ENCODE results near the gene COBL. TPM values are rescaled to one million over a fixed set of nuclear protein-coding genes. Genes with fewer than 3 reads are reported as not detected.

The COBL gene
- total RNA-seq, 1 experiment from 2014 or later, result 0.39 TPM

- in situ Hi-C loops (cut with HindIII; ENCODE audit: low pct_unique_long_range_greater_than_20kb, low sequenced_read_pairs) (no loop called here), intact Hi-C loops (cut with micrococcal nuclease; ENCODE audit: unreplicated experiment) (loop anchor here (1.0 kb wide), 1 partner anchor 445 kb away; no protein-coding TSS in a partner anchor)
- TF ChIP-seq, protein P1, sequence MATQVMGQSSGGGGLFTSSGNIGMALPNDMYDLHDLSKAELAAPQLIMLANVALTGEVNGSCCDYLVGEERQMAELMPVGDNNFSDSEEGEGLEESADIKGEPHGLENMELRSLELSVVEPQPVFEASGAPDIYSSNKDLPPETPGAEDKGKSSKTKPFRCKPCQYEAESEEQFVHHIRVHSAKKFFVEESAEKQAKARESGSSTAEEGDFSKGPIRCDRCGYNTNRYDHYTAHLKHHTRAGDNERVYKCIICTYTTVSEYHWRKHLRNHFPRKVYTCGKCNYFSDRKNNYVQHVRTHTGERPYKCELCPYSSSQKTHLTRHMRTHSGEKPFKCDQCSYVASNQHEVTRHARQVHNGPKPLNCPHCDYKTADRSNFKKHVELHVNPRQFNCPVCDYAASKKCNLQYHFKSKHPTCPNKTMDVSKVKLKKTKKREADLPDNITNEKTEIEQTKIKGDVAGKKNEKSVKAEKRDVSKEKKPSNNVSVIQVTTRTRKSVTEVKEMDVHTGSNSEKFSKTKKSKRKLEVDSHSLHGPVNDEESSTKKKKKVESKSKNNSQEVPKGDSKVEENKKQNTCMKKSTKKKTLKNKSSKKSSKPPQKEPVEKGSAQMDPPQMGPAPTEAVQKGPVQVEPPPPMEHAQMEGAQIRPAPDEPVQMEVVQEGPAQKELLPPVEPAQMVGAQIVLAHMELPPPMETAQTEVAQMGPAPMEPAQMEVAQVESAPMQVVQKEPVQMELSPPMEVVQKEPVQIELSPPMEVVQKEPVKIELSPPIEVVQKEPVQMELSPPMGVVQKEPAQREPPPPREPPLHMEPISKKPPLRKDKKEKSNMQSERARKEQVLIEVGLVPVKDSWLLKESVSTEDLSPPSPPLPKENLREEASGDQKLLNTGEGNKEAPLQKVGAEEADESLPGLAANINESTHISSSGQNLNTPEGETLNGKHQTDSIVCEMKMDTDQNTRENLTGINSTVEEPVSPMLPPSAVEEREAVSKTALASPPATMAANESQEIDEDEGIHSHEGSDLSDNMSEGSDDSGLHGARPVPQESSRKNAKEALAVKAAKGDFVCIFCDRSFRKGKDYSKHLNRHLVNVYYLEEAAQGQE (IDR thresholded peaks at IDR 0.05; ENCODE audit: insufficient read depth in 1 of 2, low read depth in 2 of 2, low read length in 1 of 2), result no peak
- TF ChIP-seq CTCF (IDR thresholded peaks at IDR 0.05), result peak; percentile 73
- BruUV-seq (replicated peaks), result no TSS peak
- Histone ChIP-seq H3K36me3 (ENCODE audit: control insufficient read depth, insufficient read depth, low read length) (no peaks in the 10 kb centered on the region), H3K27me3 (ENCODE audit: control insufficient read depth, insufficient read depth, low read length) (peaks cover 2% of the 10 kb centered on the region; the same call in 1 of the 2 replicates), H3K27ac (ENCODE audit: low read length) (no peak overlapping the region), H3K9me3 (ENCODE audit: control insufficient read depth, insufficient read depth, low read depth, low read length) (no peaks in the 10 kb centered on the region), H3K4me3 (ENCODE audit: low read depth in 2 of 2, low read length in 2 of 2) (no peak overlapping the region), H3K4me1 (ENCODE audit: control insufficient read depth, insufficient read depth, low read length) (no peaks in the 10 kb centered on the region)
- DNase-seq (ENCODE audit: low read depth, low spot score), result peak; percentile 51
- ChIA-PET CTCF (interaction anchor here (0.6 to 0.7 kb wide), 3 partner anchors 129 to 331 kb away, joined by 3 to 5 read pairs (median 4); no protein-coding TSS in a partner anchor), POLR2A (no interaction called here)
- ATAC-seq, result no peak; the same call in 1 of the 2 replicates
These were observed 175.1 kb downstream of the COBL start for GRCh38 chr7:51141451-51142003.

DNA sequence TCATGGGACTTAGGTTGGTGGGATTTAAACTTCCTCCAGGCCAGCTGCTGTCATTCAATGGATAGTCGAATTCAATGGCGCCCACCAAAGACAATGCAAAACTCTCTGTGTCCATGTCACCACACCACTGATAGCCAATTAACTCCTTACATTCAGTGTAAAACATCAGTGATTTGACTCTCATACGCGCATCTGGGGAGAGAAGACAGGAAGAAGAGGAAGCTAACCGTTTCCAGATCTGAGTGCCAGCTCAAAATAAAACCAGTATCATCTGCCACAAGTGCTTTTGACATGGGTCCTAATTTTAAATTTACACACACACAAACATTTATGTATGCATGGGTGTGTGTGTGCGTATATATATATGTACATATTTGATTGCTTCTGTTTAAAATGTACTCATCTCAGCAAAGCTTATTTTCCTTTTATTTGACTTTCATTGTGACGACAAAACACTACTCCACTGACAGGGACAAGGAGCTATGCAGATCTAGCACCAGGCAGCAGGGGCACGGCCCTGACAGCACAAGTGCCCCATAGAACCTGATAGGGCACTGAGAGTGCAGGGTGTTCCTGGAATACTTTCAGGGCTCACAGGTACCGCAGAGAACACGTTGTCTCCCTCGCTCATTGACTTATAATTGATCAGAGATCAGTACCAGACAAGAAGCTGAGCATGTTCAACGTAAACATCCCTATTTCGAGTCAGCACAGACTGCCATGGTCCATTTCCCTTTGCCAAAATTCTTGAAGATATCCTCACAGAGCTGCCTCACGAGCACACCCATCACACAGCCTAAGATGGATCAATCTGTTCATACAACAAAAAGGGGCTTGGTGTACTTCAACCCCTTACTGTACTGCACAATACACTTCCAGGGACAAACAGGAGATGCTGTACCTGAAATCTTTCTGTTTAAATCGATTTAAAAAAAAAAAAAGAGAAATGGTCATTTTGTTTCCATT lies 176.1 kb downstream of the COBL start:
- H3K36me3 ChIP-seq (ENCODE audit: control insufficient read depth, insufficient read depth, low read length), result no peaks in the 10 kb centered on the region
- ChIA-PET POLR2A (no interaction called here), CTCF (interaction anchor here (0.6 to 0.7 kb wide), 4 partner anchors 131 to 330 kb away, joined by 3 to 5 read pairs (median 4); no protein-coding TSS in a partner anchor)
- peaks cover 2% of the 10 kb centered on the region; the same call in 1 of the 2 replicates for H3K27me3 ChIP-seq (ENCODE audit: control insufficient read depth, insufficient read depth, low read length)
- no TSS peak for BruUV-seq (replicated peaks)
- intact Hi-C loops (cut with micrococcal nuclease; ENCODE audit: unreplicated experiment), result loop anchor here (1.0 kb wide), 1 partner anchor 444 kb away; no protein-coding TSS in a partner anchor
- in situ Hi-C loops (cut with HindIII; ENCODE audit: low pct_unique_long_range_greater_than_20kb, low sequenced_read_pairs), result no loop called here
- no peaks in the 10 kb centered on the region for H3K4me1 ChIP-seq (ENCODE audit: control insufficient read depth, insufficient read depth, low read length)
- no peaks in the 10 kb centered on the region for H3K9me3 ChIP-seq (ENCODE audit: control insufficient read depth, insufficient read depth, low read depth, low read length)
- H3K4me3 ChIP-seq (ENCODE audit: low read depth in 2 of 2, low read length in 2 of 2), result no peak overlapping the region
- no peak for ATAC-seq
- TF ChIP-seq POLR2AphosphoS5 (IDR thresholded peaks at IDR 0.05; ENCODE audit: low read depth, low read length) (no peak), CTCF (IDR thresholded peaks at IDR 0.05) (no peak), TCF7L2 (IDR thresholded peaks at IDR 0.05; ENCODE audit: low read depth, low read length) (no peak), SIN3A (IDR thresholded peaks at IDR 0.05; ENCODE audit: borderline replicate concordance, insufficient read depth, low read depth, low read length) (no peak)
- TF ChIP-seq, protein P1 (IDR thresholded peaks at IDR 0.05; ENCODE audit: insufficient read depth in 1 of 2, low read depth in 2 of 2, low read length in 1 of 2), result no peak
- no peak overlapping the region for H3K27ac ChIP-seq (ENCODE audit: low read length)
- no peak for DNase-seq (ENCODE audit: low read depth, low spot score)
